Fibroblast of mammary gland (primary cell): ENCODE data around the gene ISL2.

Source experiments
- DNase-seq: peaks from one replicate; pipeline ENCODE4 v3.0.0-alpha.2; 2010; ENCODE audit warnings: low read depth
- H3K4me3 ChIP-seq: 2 replicates; pipeline ENCODE4 v1.5.1; 2011; ENCODE audit warnings: low read depth, mild to moderate bottlenecking, low read length, moderate library complexity; ENCODE audit not compliant: control insufficient read depth
- CTCF ChIP-seq: conservative IDR thresholded peaks from 2 replicates; pipeline ENCODE4 v1.5.1; 2011; ENCODE audit warnings: low read depth, low read length, inconsistent platforms; ENCODE audit not compliant: control insufficient read depth, insufficient read depth

Gene ISL2

GRCh38 chr15:76346669-76347481, 10.3 kb downstream of the ISL2 start:
- no peak for DNase-seq
- peak overlapping the region; percentile 13 for H3K4me3 ChIP-seq
- no peak for TF ChIP-seq CTCF

GRCh38 chr15:76347482-76348055, 11.0 kb downstream of the ISL2 start:
- TF ChIP-seq CTCF = no peak
- DNase-seq = no peak
- no peak overlapping the region for H3K4me3 ChIP-seq

- DNase-seq = no peak
- no peak overlapping the region for H3K4me3 ChIP-seq
Measured at GRCh38 chr15:76349301-76350070, 12.9 kb downstream of the ISL2 start.

GRCh38 chr15:76353023-76353577, 16.5 kb downstream of the ISL2 start:
- no peak overlapping the region for H3K4me3 ChIP-seq
- TF ChIP-seq CTCF = no peak
- no peak for DNase-seq

More at GRCh38 chr15:76349301-76350070, 12.9 kb downstream of the ISL2 start:
- no peak for TF ChIP-seq CTCF

- no peak for TF ChIP-seq CTCF
- H3K4me3 ChIP-seq = no peak overlapping the region
- no peak for DNase-seq
Measured at GRCh38 chr15:76353903-76354302, 17.3 kb downstream of the ISL2 start.

GRCh38 chr15:76354823-76355440, 18.4 kb downstream of the ISL2 start:
- DNase-seq = no peak
- no peak overlapping the region for H3K4me3 ChIP-seq
- no peak for TF ChIP-seq CTCF
